Activated CD4-positive, CD25-positive, alpha-beta regulatory T cell (primary cell): ENCODE measurements around the gene DRGX.

Experiments
- DNase-seq, 4 experiments: peaks; one replicate each; lab custom pipeline; 2025; lab: John Stamatoyannopoulos, UW

Gene DRGX

GRCh38 chr10:49318755-49319154, 77.1 kb downstream of the DRGX start:
- DNase-seq: no peak

- no peak for DNase-seq
Measured at GRCh38 chr10:49318028-49318427, 77.9 kb downstream of the DRGX start.

DNA sequence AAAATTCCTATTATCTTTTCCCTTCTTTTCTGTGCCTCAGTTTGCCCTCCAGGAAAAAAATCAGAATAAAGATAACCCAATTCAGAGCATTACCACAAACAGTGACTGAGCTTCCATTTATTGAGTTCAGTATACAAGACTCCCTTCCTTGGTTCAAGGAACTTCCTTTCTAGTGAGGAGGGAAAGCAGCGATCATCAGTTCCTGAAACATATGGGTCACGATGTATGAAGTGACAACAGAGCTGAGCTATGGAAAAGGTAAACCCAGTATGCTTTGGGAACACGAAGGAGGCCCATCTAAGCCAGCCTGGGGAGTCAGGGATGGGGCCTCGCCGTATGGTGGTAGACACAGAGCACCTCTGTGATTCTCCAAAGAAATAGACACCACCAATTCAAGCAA, 81.1 kb downstream of the DRGX start:
- DNase-seq: no peak
